Activated naive CD8-positive, alpha-beta T cell treated with anti-CD3 and anti-CD28 coated beads, Interleukin-2, amount 10 ng/mL, durations not matched to agents 7 days and 5 days (primary cell): ENCODE measurements around the gene COL11A1. TPM values are rescaled to one million over a fixed set of nuclear protein-coding genes. Genes with fewer than 3 reads are reported as not detected.
"Not testable (repeated sequence)": the region's sequence is repeated elsewhere in the genome, so short reads cannot be mapped to it uniquely, and the experiment has no call there.

Experiments used
- ATAC-seq: fragments of 150-1000 bp; cut with Tn5 transposase; one replicate; pipeline ENCODE4 v1.10.0; 2021; ENCODE audit warnings: low read depth, moderate library complexity
- POLR2A ChIA-PET: fragments of 350-600 bp; sonication (Branson Sonifier 250); formaldehyde crosslinking; loops from one replicate; lab custom pipeline; 2021; ENCODE audit warnings: antibody characterized with exemption; lab: Charles Lee
- DNase-seq: peaks from one replicate; pipeline ENCODE4 v3.0.0; 2021
- H3K27ac Mint-ChIP-seq: one replicate; pipeline ENCODE4 v1.8.0; 2022; ENCODE audit warnings: mild to moderate bottlenecking, mixed read lengths
- H3K27me3 Mint-ChIP-seq: one replicate; pipeline ENCODE4 v1.8.0; 2022; ENCODE audit warnings: mild to moderate bottlenecking, moderate library complexity, mixed read lengths
- H3K36me3 Mint-ChIP-seq: one replicate; pipeline ENCODE4 v1.8.0; 2021; ENCODE audit warnings: mild to moderate bottlenecking, mixed read lengths
- H3K4me1 Mint-ChIP-seq: one replicate; pipeline ENCODE4 v1.8.0; 2021; ENCODE audit warnings: mixed read lengths
- H3K4me3 Mint-ChIP-seq: one replicate; pipeline ENCODE4 v1.8.0; 2022; ENCODE audit warnings: mild to moderate bottlenecking, moderate library complexity, mixed read lengths
- H3K9me3 Mint-ChIP-seq: one replicate; pipeline ENCODE4 v1.8.0; 2021; ENCODE audit warnings: mixed read lengths
- total RNA-seq, 2 experiments: library from RNA; stranded (reverse); gene quantifications; one replicate each; pipeline ENCODE4 v1.2.3, GENCODE V29; 2021

COL11A1 gene
- total RNA-seq, 2 experiments from 2014 or later: not detected

- ATAC-seq: no peak
- Mint-ChIP-seq H3K4me3 (no peak overlapping the region), H3K4me1 (no peaks in the 10 kb centered on the region), H3K9me3 (peaks cover 4% of the 10 kb centered on the region), H3K27ac (no peak overlapping the region), H3K27me3 (no peaks in the 10 kb centered on the region), H3K36me3 (no peaks in the 10 kb centered on the region)
- no peak for DNase-seq
- POLR2A ChIA-PET: no interaction called here
These were observed 273.5 kb downstream of the COL11A1 start for GRCh38 chr1:102834688-102835320.

DNA sequence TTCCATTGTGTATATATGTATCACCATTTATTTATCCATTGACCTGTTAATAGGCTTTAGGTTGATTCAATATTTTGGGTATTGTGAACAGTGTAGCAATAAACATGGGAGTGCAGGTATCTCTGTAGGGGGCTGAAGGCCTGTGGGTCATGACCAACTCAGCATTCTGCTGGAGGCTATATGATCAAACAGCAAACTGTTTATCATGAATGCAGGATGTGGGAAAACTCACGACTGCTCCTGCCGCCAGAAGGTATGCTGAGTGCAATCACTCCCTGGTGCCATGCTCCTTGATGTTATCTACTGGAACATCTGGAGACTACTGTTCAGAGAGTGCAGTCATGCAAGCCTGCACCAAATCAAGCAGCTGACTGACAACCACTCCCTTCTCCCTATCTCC, 275.2 kb downstream of the COL11A1 start:
- no peak overlapping the region for H3K27ac Mint-ChIP-seq
- no peak for ATAC-seq
- peaks cover 4% of the 10 kb centered on the region for H3K9me3 Mint-ChIP-seq
- H3K36me3 Mint-ChIP-seq: no peaks in the 10 kb centered on the region
- no peak overlapping the region for H3K4me3 Mint-ChIP-seq
- no peaks in the 10 kb centered on the region for H3K4me1 Mint-ChIP-seq
- no peak for DNase-seq
- POLR2A ChIA-PET: no interaction called here
- H3K27me3 Mint-ChIP-seq: no peaks in the 10 kb centered on the region

DNA sequence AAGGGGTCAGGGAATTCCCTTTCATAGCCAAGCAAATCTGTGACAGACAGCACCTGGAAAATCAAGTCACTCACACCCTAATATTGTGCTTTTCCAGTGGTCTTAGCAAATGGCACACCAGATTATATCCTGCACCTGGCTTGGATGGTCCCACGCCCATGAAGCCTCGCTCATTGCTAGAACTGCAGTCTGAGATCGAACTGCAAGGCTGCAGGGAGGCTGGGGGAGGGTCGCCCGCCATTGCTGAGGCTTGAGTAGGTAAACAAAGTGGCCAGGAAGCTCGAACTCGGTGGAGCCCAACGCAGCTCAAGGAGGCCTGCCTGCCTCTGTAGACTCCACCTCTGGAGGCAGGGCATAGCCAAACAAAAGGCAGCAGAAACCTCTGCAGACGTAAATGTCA, 281.6 kb downstream of the COL11A1 start:
- DNase-seq, H3K9me3 Mint-ChIP-seq, ATAC-seq, H3K4me3 Mint-ChIP-seq, POLR2A ChIA-PET, H3K27me3 Mint-ChIP-seq, H3K27ac Mint-ChIP-seq, H3K36me3 Mint-ChIP-seq, H3K4me1 Mint-ChIP-seq: not testable (repeated sequence)
